Stimulated activated CD8-positive, alpha-beta memory T cell treated with anti-CD3 and anti-CD28 coated beads, Interleukin-7, amount 100 ng/mL, for 48 hours (primary cell): Measurements from ENCODE around the gene SPDYE5.
A peak's percentile ranks its signal among the peaks of the same experiment; 100 is the strongest.
"Not testable (repeated sequence)": the region's sequence is repeated elsewhere in the genome, so short reads cannot be mapped to it uniquely, and the experiment has no call there.

Source experiments
- DNase-seq, 2 donors: peaks; one replicate each; pipeline ENCODE4 v3.0.0-alpha.2; 2020; ENCODE audit warnings: low read depth in 1 of 2; ENCODE audit errors: extremely low read depth in 1 of 2

The SPDYE5 gene

GRCh38 chr7:75492020-75492419 lies at the start of gene SPDYE5:
Gene SPDYE5, plus strand, starts transcription at chr7:75492320. Its CDS starts 1,728 bp downstream, at chr7:75494048.
- not testable (repeated sequence) for DNase-seq

- DNase-seq: peak in 1 of 2 donors; percentile 10
Measured at GRCh38 chr7:75442465-75443111, 49.5 kb upstream of the SPDYE5 start.

- DNase-seq: not testable (repeated sequence)
Measured at GRCh38 chr7:75449946-75450345, 42.2 kb upstream of the SPDYE5 start.

GRCh38 chr7:75452494-75452955 lies 39.6 kb upstream of the SPDYE5 start:
- DNase-seq: not testable (repeated sequence)

DNA sequence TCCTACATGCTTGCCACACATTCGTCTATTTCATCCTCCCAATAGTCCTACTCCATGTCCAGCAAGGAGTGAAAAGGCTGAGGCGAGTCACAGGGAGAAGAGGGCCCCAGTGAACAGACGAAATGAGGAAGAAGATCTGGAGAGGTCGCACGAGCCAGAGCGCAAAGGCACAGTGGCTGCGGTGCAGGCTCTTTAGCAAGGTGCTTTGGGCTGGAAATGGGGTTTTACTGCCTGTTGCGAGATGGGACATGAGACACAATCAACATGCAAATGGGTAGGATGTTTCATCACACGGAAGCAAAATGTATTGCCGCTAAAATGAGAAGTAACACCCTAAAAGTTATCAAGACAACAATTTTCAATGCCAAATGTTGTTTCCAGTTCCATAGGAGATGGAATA lies 35.7 kb upstream of the SPDYE5 start:
- not testable (repeated sequence) for DNase-seq

DNA sequence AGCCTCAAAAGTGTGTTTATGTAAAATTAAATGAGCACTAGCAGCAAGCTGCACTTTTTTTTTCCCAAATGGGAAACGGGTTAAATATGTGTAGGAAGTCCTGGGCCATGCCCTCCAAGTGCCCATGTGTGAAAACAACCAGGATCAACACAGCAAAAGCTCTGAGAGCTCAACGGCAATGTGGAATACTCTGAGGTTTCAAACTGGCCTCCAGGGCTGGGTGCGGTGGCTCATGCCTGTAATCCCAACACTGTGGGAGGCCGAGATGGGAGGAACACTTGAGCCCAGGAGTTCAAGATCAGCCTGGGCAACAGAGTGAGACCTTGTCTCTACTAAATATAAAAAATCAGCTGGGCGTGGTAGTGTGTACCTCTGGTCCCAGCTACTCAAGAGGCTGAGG lies 34.1 kb upstream of the SPDYE5 start:
- DNase-seq: not testable (repeated sequence)

GRCh38 chr7:75460541-75460940 lies 31.6 kb upstream of the SPDYE5 start:
- DNase-seq: not testable (repeated sequence)

DNA sequence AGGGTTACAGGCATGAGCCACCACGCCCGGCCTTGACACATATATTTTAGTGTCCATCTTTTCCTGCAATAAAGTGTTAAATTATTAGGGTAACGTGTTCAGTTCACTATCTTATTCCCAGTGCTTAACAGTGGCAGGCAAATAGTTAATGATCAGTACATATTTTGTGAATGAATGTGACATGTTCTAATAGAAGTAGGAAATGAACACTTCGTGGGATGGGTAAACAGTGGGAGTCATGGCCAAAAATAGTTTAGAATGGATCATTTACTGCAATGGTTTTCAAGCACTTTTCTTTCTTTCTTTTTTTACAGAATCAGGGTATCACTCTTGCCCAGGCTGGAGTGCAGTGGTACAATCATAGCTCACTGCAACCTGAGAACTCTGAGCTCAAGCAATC lies 22.0 kb upstream of the SPDYE5 start:
- DNase-seq: not testable (repeated sequence)

GRCh38 chr7:75477457-75477856 lies 14.7 kb upstream of the SPDYE5 start:
- DNase-seq: not testable (repeated sequence)

GRCh38 chr7:75480313-75480712 lies 11.8 kb upstream of the SPDYE5 start:
- not testable (repeated sequence) for DNase-seq

DNA sequence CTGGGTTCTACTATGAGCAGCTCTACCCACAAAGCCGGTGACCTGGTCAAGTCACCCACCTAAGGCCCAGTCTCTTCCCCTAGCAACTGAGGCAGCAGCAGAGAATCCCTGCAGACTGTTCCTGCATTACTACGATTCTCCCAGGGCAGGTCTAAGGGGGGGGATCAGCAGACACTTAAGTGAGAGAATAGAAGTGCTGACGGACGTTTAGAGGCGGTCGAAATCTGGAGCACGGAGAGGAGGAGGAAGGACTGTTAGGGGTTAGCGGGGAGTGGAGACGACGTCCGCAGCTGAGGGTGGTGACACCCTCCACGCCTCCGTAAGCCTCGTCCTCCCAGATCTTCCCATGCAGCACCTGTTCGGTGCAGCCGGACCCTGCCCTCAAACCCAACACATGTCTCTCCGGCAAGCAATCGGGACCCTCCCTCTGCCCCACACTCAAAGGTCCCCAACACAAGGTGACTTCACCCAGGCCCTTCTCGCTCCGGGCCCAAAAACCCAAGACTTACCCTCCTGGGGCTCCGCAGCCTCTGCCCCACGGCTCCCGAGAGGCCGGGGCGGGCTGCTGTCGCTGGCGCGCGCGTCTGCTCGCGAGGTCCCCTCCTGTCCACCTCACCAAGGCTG lies 6.7 kb upstream of the SPDYE5 start:
- not testable (repeated sequence) for DNase-seq

GRCh38 chr7:75485979-75486643 lies 6.0 kb upstream of the SPDYE5 start, which contains the start of gene POM121C:
Gene POM121C, minus strand, starts transcription at chr7:75486299. Its CDS starts 44,803 bp downstream, at chr7:75441496.
- DNase-seq: peak; percentile 77 to 90

- not testable (repeated sequence) for DNase-seq
Measured at GRCh38 chr7:75509033-75509432, 16.9 kb downstream of the SPDYE5 start.

DNA sequence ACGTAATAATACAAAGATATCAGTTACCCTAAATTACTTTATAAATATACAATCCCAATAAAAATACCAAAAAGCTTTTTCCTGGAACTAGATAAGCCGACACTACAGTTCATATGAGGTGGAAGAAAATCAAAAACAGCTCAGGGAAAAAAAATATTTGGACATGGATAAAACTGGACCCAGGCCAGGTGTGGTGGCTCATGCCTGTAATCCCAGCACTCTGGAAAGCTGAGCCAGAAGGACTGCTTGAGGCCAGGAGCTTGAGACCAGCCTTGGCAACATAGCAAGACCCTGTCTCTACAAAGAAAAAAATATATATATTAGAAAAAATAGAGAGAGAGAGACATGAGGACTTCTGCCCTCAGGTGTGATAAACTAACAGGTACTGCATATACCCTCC lies 26.7 kb downstream of the SPDYE5 start:
- not testable (repeated sequence) for DNase-seq

- DNase-seq: not testable (repeated sequence)
Measured at GRCh38 chr7:75521727-75522126, 29.6 kb downstream of the SPDYE5 start.

DNA sequence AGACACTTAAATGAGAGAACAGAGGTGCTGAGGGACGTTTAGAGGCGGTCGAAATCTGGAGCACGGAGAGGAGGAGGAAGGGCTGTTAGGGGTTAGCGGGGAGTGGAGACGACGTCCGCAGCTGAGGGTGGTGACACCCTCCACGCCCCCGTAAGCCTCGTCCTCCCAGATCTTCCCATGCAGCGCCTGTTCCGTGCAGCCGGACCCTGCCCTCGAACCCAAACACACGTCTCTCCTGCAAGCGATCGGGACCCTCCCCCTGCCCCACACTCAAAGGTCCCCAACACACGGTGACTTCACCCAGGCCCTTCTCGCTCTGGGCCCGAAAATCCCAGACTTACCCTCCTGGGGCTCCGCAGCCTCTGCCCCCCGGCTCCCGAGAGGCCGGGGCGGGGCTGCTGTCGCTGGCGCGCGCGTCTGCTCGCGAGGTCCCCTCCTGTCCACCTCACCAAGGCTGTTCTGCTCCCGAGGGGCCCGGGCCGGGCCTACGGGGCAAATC lies 35.2 kb downstream of the SPDYE5 start:
- DNase-seq: peak; percentile 1

- no peak for DNase-seq
Measured at GRCh38 chr7:75531359-75531821, 39.3 kb downstream of the SPDYE5 start.

DNA sequence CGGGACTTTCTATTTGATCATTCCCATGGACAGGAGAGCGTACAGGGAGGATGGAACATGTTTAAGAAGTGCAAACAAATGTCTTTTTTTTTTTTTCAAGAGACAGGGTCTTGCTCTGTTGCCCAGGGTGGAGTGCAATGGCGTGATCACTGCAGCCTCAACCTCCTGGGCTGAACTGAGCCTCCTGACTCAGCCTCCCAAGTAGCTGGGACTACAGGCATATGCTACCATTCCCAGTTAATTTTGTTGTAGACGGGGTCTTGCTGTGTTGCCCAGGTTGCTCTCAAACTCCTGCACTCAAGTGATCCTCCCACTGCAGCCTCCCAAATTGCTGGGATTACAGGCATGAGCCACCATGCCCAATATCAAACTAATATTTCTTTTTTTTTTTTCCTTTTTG lies 40.5 kb downstream of the SPDYE5 start:
- DNase-seq: no peak

DNA sequence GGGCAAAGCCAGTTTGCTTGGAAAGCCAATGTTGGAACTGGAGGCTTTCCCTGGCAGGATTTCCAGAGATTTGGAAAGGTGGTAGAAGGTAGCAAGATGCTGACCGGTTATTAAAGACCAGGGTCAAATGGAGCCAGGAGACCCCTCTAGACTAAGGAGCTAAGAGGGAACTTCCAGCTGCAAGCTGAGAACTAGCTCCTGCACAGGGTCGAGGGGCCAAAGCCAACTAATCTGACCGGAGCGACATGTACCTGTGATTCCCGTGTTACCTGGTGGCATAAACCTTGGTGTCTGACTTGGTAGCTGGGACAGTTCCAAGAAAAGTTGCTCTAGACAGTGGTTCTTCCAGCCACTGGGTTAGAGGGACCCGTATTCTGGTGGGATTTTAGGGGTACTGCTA lies 41.8 kb downstream of the SPDYE5 start:
- no peak for DNase-seq

DNA sequence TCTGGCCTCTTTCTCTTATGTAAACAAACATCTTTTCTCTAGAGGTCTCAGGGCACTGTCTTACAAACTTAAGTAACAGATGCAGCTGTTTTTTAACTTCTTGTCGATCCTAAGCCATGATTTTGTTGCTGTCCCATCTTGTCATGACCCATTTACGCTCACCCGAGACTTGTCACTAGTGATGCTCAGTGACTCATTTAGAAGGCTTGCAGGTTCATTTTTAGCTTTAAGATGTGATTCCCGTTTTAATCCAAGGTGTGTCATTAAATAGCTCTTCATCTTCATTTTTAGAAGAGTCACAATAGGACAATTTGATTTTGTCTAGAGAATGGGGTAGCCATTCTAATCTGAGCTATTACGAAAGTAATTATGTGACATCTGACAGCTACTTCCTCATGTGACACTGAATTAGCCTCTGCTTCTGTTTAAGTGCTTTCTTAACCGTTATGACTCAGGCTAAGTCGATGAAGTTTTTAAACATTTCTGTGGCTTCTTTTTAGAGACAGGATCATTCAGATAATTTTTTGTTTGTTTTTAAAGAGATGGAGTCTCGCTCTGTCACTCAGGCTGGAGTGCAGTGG lies 42.7 kb downstream of the SPDYE5 start:
- no peak for DNase-seq

- no peak for DNase-seq
Measured at GRCh38 chr7:75536491-75536890, 44.4 kb downstream of the SPDYE5 start.
